ENCODE measurements around the gene FBXO9.

- TF ChIP-seq CTCF (IDR thresholded peaks at IDR 0.05; ENCODE audit: insufficient read depth, low read depth, low read length): no peak
- TF ChIP-seq EZH2 (IDR thresholded peaks at IDR 0.05; ENCODE audit: insufficient read depth, low read length): no peak
Measured at GRCh38 chr6:53049415-53049814, 15.8 kb upstream of the FBXO9 start.
